Measurements from ENCODE around the gene WFDC1. TPM values are rescaled to one million over a fixed set of nuclear protein-coding genes. Genes with fewer than 3 reads are reported as not detected.

Gene WFDC1
- total and polyA plus RNA-seq, 4 donors = 1.0 to 5.2 (median 2.9) TPM

- no peaks in the 10 kb centered on the region for H3K9me3 ChIP-seq (ENCODE audit: control insufficient read depth in 4 of 4, low read length in 3 of 4)
- no peak for DNase-seq (ENCODE audit: low spot score)
- TF ChIP-seq JUND (IDR thresholded peaks at IDR 0.05) (no peak), MAX (IDR thresholded peaks at IDR 0.05) (no peak), CTCF (IDR thresholded peaks at IDR 0.05; ENCODE audit: low read depth, low read length, missing input control) (no peak), HNF4A (conservative IDR thresholded peaks at IDR 0.05) (no peak), TAF1 (conservative IDR thresholded peaks at IDR 0.05) (no peak), NR2F2 (IDR thresholded peaks at IDR 0.05) (no peak), FOXA2 (IDR thresholded peaks at IDR 0.05) (no peak), YY1 (IDR thresholded peaks at IDR 0.05) (no peak), GABPA (IDR thresholded peaks at IDR 0.05 in 1 of 2, conservative IDR thresholded peaks at IDR 0.05 in 1 of 2) (no peak), EGR1 (IDR thresholded peaks at IDR 0.05; ENCODE audit: low read depth in 2 of 2) (no peak), SP1 (IDR thresholded peaks at IDR 0.05) (no peak), REST (IDR thresholded peaks at IDR 0.05) (no peak)
- H3K36me3 ChIP-seq (ENCODE audit: control insufficient read depth in 4 of 4, insufficient read depth in 3 of 4, low read depth in 1 of 4, low read length in 3 of 4) = no peaks in the 10 kb centered on the region
- H3K27me3 ChIP-seq (ENCODE audit: control insufficient read depth in 4 of 4, insufficient read depth in 4 of 4, low read length in 3 of 4) = peaks cover 2 to 9% (median 3%) of the 10 kb centered on the region in 4 donors
- no peak overlapping the region for H3K27ac ChIP-seq (ENCODE audit: low read depth in 1 of 2, low read length in 2 of 2)
- H3K4me1 ChIP-seq (ENCODE audit: control insufficient read depth in 4 of 4, insufficient read depth in 4 of 4, low read length in 3 of 4) = peaks cover 0 to 6% (median under 1%) of the 10 kb centered on the region in 4 donors
- no peak overlapping the region for H3K9ac ChIP-seq (ENCODE audit: low read depth in 1 of 2, low read length in 2 of 2)
- WGBS = 22% methylated on average over 27 of the region's 27 CpGs
- H3K4me3 ChIP-seq (ENCODE audit: low read depth in 1 of 3, low read length in 3 of 3) = no peak overlapping the region
These were observed 73.2 kb downstream of the WFDC1 start for GRCh38 chr16:84367750-84368307.

- WGBS = 5% methylated on average over 66 of the region's 66 CpGs
- no peaks in the 10 kb centered on the region for H3K36me3 ChIP-seq (ENCODE audit: control insufficient read depth in 4 of 4, insufficient read depth in 3 of 4, low read depth in 1 of 4, low read length in 3 of 4)
- no peak within 1 kb of the TSS for H3K9ac ChIP-seq (ENCODE audit: low read depth in 1 of 2, low read length in 2 of 2)
- H3K4me1 ChIP-seq (ENCODE audit: control insufficient read depth in 4 of 4, insufficient read depth in 4 of 4, low read length in 3 of 4) = peaks cover 0 to 6% (median under 1%) of the 10 kb centered on the region in 4 donors
- DNase-seq (ENCODE audit: low spot score) = no peak
- H3K27ac ChIP-seq (ENCODE audit: low read depth in 1 of 2, low read length in 2 of 2) = no peak within 1 kb of the TSS
- H3K27me3 ChIP-seq (ENCODE audit: control insufficient read depth in 4 of 4, insufficient read depth in 4 of 4, low read length in 3 of 4) = peaks cover 2 to 9% (median 3%) of the 10 kb centered on the region in 4 donors
- H3K4me3 ChIP-seq (ENCODE audit: low read depth in 1 of 3, low read length in 3 of 3) = no peak within 1 kb of the TSS
- no peaks in the 10 kb centered on the region for H3K9me3 ChIP-seq (ENCODE audit: control insufficient read depth in 4 of 4, low read length in 3 of 4)
- TF ChIP-seq JUND (IDR thresholded peaks at IDR 0.05) = no peak
- TF ChIP-seq NR2F2 (IDR thresholded peaks at IDR 0.05) = no peak
- no peak for TF ChIP-seq HNF4G (IDR thresholded peaks at IDR 0.05)
- no peak for TF ChIP-seq GABPA (IDR thresholded peaks at IDR 0.05 in 1 of 2, conservative IDR thresholded peaks at IDR 0.05 in 1 of 2)
- no peak for TF ChIP-seq SP1 (IDR thresholded peaks at IDR 0.05)
- TF ChIP-seq YY1 (IDR thresholded peaks at IDR 0.05) = no peak
- no peak for TF ChIP-seq ATF3 (IDR thresholded peaks at IDR 0.05)
- TF ChIP-seq FOXA1 (IDR thresholded peaks at IDR 0.05) = no peak
- no peak for TF ChIP-seq RXRA (IDR thresholded peaks at IDR 0.05)
- TF ChIP-seq EGR1 (IDR thresholded peaks at IDR 0.05; ENCODE audit: low read depth in 2 of 2) = no peak
- no peak for TF ChIP-seq REST (IDR thresholded peaks at IDR 0.05)
- TF ChIP-seq ZBTB33 (IDR thresholded peaks at IDR 0.05) = no peak
- no peak for TF ChIP-seq RAD21 (IDR thresholded peaks at IDR 0.05)
- TF ChIP-seq TAF1 (conservative IDR thresholded peaks at IDR 0.05) = no peak
- no peak for TF ChIP-seq MAX (IDR thresholded peaks at IDR 0.05)
- no peak for TF ChIP-seq FOXA2 (IDR thresholded peaks at IDR 0.05)
These were observed 73.8 kb downstream of the WFDC1 start, which contains the start of gene ATP2C2 for GRCh38 chr16:84368308-84368996. TSS of gene ATP2C2 (plus strand) at chr16:84368538. CDS start at chr16:84368616, 78 bp downstream.

Measured in liver (tissue), 9 donors.